GM18520 (cell line): ENCODE results near the gene SLC35F1.

Experiments used
- ATAC-seq: cut with Tn5 transposase; IDR thresholded peaks from one replicate; pipeline ENCODE4 v1.9.1; 2021; ENCODE audit not compliant: unreplicated experiment

The SLC35F1 gene

GRCh38 chr6:118252474-118252873 is 345.4 kb downstream of the SLC35F1 start:
- ATAC-seq, result peak; percentile 65

DNA sequence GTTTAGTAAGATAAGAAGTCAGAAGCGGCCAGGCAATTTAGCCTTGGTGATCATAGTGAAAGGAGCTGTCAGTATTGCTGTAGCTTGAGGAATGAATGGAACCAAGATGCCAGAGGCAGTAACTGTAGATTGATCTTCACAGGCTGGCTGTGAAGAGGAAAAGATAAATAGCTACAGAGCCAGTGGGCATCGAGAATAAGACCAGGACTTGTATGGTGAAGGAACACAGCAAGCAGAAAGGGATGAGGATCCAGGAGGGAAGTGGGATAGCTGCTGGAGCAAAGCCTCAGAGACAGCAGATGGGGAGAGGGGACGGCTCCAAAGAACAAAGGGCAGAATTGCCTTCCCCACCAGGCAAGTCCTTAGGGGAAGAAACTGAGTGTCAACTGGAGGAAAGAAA is 346.7 kb downstream of the SLC35F1 start:
- no peak for ATAC-seq

DNA sequence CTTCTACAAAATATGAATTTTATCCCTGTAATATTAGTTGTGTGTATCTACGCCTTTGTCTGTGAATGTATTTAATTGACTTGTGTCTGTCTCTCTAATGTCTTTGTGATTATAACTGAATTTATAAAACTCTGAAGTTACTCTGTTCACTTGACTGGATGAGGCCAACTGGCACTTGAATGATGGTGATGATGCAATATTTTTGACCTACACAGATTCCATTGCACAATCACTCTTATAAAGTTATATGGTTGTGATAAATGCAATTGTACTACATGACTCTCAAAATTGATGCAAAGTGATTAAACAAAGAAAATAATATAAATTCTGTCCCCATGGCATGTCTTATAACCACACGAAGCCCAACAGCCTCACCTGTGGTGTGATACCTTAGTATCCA is 353.8 kb downstream of the SLC35F1 start:
- ATAC-seq, result no peak

GRCh38 chr6:118263921-118264486 is 356.9 kb downstream of the SLC35F1 start:
- no peak for ATAC-seq

- no peak for ATAC-seq
Observed at GRCh38 chr6:118269659-118270058, 362.6 kb downstream of the SLC35F1 start.

DNA sequence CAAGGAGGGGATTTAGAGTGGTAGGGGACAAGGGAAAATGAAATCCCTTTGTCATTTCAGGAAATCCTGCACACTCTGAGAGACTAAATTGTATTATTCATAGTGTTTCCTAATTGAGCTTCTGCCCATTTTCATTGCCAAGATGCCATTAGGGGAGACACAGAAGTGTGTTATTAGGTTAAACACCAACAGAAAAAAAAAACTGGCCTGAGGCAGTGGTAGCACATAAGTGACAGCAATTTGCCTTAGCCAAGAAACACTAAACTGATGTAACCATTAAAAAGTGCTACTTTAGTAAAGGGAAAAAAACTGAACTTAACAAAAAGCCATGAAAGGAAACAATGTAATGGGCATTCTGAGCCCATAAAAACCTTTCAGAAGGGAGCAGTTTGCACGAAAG is 370.6 kb downstream of the SLC35F1 start:
- ATAC-seq, result no peak

GRCh38 chr6:118280210-118280609 is 373.1 kb downstream of the SLC35F1 start:
- peak; percentile 95 for ATAC-seq

GRCh38 chr6:118281291-118281690 is 374.2 kb downstream of the SLC35F1 start:
- ATAC-seq, result no peak

GRCh38 chr6:118283766-118284165 is 376.7 kb downstream of the SLC35F1 start:
- no peak for ATAC-seq

DNA sequence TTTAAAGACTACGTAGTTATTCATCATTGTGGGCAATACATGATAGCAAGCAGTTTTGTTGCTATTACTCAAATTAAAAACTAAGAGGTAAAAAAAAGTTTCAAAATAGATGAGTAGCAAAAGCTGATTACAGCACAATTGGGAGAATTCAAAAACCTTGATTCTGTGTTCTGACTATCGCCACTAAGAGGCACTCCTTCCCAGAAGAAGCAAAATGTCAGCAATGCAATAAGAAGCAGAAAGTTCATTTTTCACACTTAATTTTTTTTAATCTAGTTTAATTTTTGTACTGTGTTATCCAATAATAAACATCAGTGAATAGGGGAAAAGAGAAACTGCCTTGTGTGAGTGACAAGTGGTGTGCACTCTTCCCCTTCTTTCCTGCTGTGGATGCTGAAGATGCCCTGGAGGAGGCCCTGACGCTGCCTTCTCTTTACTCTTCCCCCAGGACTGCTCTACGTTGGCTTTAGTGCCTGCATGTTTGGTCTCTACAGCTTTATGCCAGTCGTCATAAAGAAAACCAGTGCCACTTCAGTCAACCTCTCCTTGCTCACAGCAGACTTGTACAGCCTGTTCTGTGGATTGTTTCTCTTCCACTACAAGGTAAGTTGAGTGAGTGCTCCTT is 377.8 kb downstream of the SLC35F1 start:
- no peak for ATAC-seq

DNA sequence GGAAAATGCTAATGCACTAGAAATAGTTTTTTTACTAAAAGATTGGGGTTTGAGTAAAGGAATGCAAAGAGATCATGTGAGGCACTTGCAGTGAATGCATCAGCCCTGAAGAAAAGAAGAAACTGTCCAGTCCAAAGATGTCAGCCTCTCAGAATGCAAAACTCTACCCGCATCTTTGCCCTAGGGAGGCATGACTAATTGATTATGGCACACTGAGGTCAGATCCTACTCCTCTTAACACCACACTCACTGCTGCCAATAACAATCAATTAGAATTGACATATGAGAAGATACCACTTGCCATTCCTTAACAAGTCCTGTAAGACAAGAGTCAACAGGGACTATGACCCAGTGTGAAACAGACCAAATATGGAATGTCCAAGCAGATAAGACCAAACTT is 378.7 kb downstream of the SLC35F1 start:
- ATAC-seq, result no peak

- no peak for ATAC-seq
Observed at GRCh38 chr6:118288355-118289124, 381.5 kb downstream of the SLC35F1 start.

GRCh38 chr6:118292558-118292957 is 385.5 kb downstream of the SLC35F1 start:
- no peak for ATAC-seq

DNA sequence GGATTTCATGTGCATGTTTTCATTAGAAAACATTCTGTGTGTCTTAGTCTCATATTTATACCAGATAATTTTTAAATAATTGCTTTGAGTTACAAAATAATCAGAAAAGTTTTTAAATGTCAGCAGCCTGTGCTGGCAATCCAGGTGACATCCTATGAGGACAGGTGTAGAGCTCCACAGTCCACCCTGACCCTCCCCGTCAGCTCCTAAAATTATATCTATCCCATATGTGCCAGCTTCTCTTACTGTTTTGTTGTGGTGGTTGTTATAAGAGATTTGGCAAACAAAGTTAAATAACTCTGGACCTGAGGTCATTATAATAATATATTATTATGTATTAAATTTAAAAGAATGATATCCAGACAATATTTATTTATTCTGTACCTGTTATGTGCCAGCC is 387.8 kb downstream of the SLC35F1 start:
- ATAC-seq, result no peak

DNA sequence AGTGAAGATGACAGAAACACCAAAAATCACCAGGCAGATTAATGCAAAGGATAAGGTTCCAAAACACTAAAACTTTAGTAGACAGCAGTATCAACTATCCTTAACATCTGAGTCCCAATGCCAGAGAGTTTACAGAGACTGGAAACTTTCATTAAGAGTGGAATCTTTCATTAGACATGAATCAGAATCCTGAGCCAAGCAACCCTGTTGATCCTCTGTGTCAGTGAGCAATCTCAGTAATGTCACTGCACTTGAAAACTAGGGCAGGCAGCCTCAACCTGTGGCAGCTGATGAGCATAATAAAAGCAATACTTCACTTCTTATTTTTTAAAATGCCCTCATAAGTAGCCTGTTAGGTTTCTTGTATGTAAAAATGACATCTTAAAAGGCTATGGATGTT is 388.3 kb downstream of the SLC35F1 start:
- ATAC-seq, result no peak

DNA sequence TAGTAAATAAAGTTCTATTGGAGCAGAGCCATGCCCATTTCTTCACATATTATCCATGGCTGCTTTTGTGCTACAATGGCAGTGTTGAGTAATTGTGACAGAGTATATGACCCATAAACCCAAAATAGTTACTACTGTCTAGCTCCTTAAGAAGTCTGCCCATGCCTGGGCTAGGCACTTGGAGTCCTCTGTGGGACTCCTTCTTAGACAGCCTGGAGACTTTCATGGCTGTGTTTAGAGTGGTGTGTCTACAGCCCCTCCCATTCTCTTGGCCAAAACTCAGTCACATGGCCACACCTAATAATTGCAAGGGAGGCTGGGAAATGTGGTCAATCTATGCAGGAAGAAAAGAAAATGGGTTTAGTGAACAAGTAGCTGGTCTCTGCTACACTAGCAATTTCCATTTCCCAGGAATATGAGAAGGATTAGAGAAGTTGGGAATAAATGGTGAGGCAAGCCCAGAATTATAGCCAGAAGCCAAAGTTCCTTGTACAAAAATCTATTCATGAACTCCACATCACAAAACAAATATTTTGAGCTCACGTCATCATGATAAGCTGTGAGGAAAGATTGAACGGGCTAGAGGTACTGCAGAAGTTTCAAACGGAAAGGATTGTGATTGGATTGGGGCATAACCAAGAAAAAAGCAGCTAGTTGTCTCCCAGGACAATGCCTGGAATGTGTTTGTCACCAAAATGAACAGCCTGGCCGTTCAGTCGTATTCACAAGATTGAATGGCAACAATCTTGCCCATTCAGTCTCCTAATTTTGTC is 389.3 kb downstream of the SLC35F1 start:
- no peak for ATAC-seq

GRCh38 chr6:118297821-118298220 is 390.8 kb downstream of the SLC35F1 start:
- no peak for ATAC-seq

- no peak for ATAC-seq
Observed at GRCh38 chr6:118298476-118299427, 391.7 kb downstream of the SLC35F1 start.

DNA sequence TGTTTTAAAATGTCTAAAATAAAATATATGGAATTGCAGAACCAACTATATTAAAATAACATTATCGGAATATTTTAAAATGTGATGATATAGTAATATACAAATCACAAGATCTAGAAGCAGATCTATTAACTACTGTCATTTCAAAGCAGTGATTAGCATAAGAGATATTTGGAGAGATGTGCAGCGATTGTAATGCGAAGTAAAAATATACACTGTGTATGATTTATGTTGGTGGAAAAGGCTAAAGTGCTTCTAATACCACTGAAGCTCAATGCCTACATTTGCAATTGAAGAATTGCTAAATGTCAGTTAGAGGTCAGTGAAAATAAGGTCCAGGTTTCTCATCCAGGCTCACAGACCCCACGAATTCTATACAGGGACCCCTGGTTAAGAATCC is 392.4 kb downstream of the SLC35F1 start:
- no peak for ATAC-seq

DNA sequence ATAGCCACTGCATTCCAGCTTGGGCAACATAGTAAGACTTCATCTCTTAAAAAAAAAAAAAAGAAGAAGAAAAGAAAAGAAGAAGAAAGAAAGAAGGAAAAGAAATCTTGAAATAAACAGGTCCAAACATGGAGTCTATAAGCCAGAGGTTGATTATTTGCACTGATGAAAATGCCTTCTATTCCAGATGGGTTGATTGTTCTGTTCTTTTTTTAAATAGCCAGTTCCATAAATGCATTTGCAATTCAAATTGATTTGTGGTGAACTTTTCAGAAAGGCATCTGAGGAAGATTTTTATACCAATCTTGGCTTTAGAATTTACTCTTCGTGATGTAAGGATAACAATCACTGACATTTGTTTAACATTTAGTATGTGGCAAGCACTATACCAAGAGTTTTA is 397.3 kb downstream of the SLC35F1 start:
- ATAC-seq, result no peak

- ATAC-seq, result no peak
Observed at GRCh38 chr6:118305081-118305480, 398.0 kb downstream of the SLC35F1 start.
